K562 (cell line): ENCODE measurements around the gene THOP1. TPM values are rescaled to one million over a fixed set of nuclear protein-coding genes. Genes with fewer than 3 reads are reported as not detected.

ENCODE experiments used
- ARID2 ChIP-seq: fragments of 450-650 bp; IDR thresholded peaks from 2 replicates; pipeline ENCODE4 v1.6.1; 2017; ENCODE audit warnings: antibody characterized with exemption, mild to moderate bottlenecking
- CEBPG ChIP-seq, 3 experiments: fragments of 200-800 bp in 1 of 3; sonication (Bioruptor generic) in 1 of 3; sonication (generic) in 1 of 3; formaldehyde crosslinking in 1 of 3; IDR thresholded peaks in 2 of 3; conservative IDR thresholded peaks in 1 of 3; 2 replicates each; pipeline versions ENCODE4 v1.6.1 to v1.8.0; 2016 to 2022; ENCODE audit warnings: missing compliant biosample characterization in 2 of 3, missing genetic modification characterization in 2 of 3, mild to moderate bottlenecking in 1 of 3, missing genetic modification reagents in 1 of 3
- ETS2 ChIP-seq: IDR thresholded peaks from 2 replicates; pipeline ENCODE4 v1.6.1; 2016; ENCODE audit warnings: borderline replicate concordance, missing genetic modification characterization, mild to moderate bottlenecking, moderate library complexity, missing compliant biosample characterization; ENCODE audit not compliant: poor library complexity, severe bottlenecking
- RBM17 ChIP-seq: fragments of 200-400 bp; formaldehyde crosslinking; IDR thresholded peaks from 2 replicates; pipeline ENCODE4 v1.6.1; 2017; ENCODE audit warnings: low read depth, mild to moderate bottlenecking, low read length, borderline replicate concordance
- SRSF1 ChIP-seq: fragments of 200-400 bp; formaldehyde crosslinking; IDR thresholded peaks from 2 replicates; pipeline ENCODE4 v1.6.1; 2017; ENCODE audit warnings: mild to moderate bottlenecking, low read depth, low read length, moderate library complexity
- TAF1 ChIP-seq: IDR thresholded peaks from 2 replicates; pipeline ENCODE4 v1.6.1; 2011; ENCODE audit warnings: mild to moderate bottlenecking, low read length, moderate library complexity; ENCODE audit not compliant: insufficient read depth, control insufficient read depth, severe bottlenecking; ENCODE audit errors: extremely low read depth
- polyA plus RNA-seq, 8 experiments: library from polyadenylated mRNA; depleted of rRNA in 4 of 8; stranded (reverse) in 5 of 8; unstranded in 3 of 8; fragments of >200 nt; fragmentation: Nextera tagmentation in 2 of 8; fragmentation: Illumina TruSeq in 1 of 8; extraction: Ambion mirVana in 2 of 8; extraction: Trizol in 1 of 8; gene quantifications; 2 replicates each; pipeline versions ENCODE4 v1.2.1 to v1.2.3, GENCODE V29; 2011 to 2014; ENCODE audit warnings: inconsistent platforms in 1 of 8, missing spikeins in 1 of 8
- total RNA-seq, 7 experiments: library from RNA; depleted of rRNA in 6 of 7; stranded (reverse); fragments of >200 nt in 6 of 7; fragmentation: Illumina TruSeq in 2 of 7; extraction: Trizol in 2 of 7; gene quantifications; 2 replicates each; pipeline versions ENCODE4 v1.2.1 to v1.2.3, GENCODE V29; 2011 to 2021; ENCODE audit warnings: low replicate concordance in 1 of 7
- TF ChIP-seq, protein P1 (sequence below): fragments of 250-450 bp; sonication (Bioruptor Pico); IDR thresholded peaks from 2 replicates; pipeline ENCODE4 v1.8.0; 2021; ENCODE audit warnings: moderate library complexity, mild to moderate bottlenecking, inconsistent platforms
- TF ChIP-seq, protein P2 (sequence below): IDR thresholded peaks from 2 replicates; pipeline ENCODE4 v1.6.1; 2014; ENCODE audit warnings: antibody characterized with exemption
- TF ChIP-seq, protein P3 (sequence below): fragments of 250-450 bp; sonication (Bioruptor Pico); IDR thresholded peaks from 2 replicates; pipeline ENCODE4 v1.4.0; 2020; ENCODE audit warnings: mild to moderate bottlenecking, moderate library complexity
- TF ChIP-seq, protein P4 (sequence below): fragments of 450-650 bp; IDR thresholded peaks from 2 replicates; pipeline ENCODE4 v1.6.1; 2016; ENCODE audit warnings: low read depth

The THOP1 gene
- total and polyA plus RNA-seq, 9 of the 15 experiments (the other 6 are each of a cell fraction or from before 2014, with no cell fraction given) = 1.3 to 255 (median 96.1) TPM

DNA sequence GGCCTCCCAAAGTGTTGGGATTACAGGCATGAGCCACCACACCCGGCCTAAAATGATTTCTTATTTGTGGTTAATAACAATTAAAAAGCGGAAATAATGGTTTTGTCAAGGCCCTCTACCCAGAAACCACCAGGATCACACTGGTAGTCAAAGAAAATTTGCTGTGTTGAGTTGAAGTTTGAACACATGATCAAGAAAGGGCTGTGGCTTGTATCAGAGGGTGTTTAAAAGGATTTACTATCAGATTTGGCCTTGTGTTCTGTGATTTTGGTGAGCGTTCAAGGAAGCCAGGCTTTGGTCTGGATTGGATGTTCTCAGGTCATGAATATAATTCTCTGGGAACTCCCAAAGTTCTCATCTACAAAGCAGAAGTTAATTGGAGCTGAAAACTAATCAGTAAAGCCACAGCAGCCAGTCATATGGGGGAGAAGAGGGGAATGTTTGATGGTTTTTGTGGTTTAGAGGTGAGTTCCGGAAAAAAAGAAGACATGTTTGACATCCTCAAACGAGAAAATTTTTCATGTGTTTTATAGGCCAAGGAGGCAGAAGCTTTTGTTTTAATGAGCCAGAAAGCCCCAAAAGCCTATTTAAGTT, 71.3 kb downstream of the THOP1 start (continued):
- TF ChIP-seq ETS2 (tag) (no peak), RBM17 (no peak), SRSF1 (no peak), CEBPG (CRISPR knock-in tag; IDR thresholded peaks at IDR 0.05) (no peak), CEBPG (tag; conservative IDR thresholded peaks at IDR 0.05 in 1 of 2, IDR thresholded peaks at IDR 0.05 in 1 of 2) (no peak), TAF1 (no peak), ARID2 (no peak)
- TF ChIP-seq, protein P1, sequence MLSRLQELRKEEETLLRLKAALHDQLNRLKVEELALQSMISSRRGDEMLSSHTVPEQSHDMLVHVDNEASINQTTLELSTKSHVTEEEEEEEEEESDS = no peak
- TF ChIP-seq, protein P2, sequence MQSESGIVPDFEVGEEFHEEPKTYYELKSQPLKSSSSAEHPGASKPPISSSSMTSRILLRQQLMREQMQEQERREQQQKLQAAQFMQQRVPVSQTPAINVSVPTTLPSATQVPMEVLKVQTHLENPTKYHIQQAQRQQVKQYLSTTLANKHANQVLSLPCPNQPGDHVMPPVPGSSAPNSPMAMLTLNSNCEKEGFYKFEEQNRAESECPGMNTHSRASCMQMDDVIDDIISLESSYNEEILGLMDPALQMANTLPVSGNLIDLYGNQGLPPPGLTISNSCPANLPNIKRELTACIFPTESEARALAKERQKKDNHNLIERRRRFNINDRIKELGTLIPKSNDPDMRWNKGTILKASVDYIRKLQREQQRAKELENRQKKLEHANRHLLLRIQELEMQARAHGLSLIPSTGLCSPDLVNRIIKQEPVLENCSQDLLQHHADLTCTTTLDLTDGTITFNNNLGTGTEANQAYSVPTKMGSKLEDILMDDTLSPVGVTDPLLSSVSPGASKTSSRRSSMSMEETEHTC = no peak
- TF ChIP-seq, protein P3, sequence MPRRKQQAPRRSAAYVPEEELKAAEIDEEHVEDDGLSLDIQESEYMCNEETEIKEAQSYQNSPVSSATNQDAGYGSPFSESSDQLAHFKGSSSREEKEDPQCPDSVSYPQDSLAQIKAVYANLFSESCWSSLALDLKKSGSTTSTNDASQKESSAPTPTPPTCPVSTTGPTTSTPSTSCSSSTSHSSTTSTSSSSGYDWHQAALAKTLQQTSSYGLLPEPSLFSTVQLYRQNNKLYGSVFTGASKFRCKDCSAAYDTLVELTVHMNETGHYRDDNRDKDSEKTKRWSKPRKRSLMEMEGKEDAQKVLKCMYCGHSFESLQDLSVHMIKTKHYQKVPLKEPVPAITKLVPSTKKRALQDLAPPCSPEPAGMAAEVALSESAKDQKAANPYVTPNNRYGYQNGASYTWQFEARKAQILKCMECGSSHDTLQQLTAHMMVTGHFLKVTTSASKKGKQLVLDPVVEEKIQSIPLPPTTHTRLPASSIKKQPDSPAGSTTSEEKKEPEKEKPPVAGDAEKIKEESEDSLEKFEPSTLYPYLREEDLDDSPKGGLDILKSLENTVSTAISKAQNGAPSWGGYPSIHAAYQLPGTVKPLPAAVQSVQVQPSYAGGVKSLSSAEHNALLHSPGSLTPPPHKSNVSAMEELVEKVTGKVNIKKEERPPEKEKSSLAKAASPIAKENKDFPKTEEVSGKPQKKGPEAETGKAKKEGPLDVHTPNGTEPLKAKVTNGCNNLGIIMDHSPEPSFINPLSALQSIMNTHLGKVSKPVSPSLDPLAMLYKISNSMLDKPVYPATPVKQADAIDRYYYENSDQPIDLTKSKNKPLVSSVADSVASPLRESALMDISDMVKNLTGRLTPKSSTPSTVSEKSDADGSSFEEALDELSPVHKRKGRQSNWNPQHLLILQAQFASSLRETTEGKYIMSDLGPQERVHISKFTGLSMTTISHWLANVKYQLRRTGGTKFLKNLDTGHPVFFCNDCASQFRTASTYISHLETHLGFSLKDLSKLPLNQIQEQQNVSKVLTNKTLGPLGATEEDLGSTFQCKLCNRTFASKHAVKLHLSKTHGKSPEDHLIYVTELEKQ (CRISPR knock-in tag) = no peak
- TF ChIP-seq, protein P4, sequence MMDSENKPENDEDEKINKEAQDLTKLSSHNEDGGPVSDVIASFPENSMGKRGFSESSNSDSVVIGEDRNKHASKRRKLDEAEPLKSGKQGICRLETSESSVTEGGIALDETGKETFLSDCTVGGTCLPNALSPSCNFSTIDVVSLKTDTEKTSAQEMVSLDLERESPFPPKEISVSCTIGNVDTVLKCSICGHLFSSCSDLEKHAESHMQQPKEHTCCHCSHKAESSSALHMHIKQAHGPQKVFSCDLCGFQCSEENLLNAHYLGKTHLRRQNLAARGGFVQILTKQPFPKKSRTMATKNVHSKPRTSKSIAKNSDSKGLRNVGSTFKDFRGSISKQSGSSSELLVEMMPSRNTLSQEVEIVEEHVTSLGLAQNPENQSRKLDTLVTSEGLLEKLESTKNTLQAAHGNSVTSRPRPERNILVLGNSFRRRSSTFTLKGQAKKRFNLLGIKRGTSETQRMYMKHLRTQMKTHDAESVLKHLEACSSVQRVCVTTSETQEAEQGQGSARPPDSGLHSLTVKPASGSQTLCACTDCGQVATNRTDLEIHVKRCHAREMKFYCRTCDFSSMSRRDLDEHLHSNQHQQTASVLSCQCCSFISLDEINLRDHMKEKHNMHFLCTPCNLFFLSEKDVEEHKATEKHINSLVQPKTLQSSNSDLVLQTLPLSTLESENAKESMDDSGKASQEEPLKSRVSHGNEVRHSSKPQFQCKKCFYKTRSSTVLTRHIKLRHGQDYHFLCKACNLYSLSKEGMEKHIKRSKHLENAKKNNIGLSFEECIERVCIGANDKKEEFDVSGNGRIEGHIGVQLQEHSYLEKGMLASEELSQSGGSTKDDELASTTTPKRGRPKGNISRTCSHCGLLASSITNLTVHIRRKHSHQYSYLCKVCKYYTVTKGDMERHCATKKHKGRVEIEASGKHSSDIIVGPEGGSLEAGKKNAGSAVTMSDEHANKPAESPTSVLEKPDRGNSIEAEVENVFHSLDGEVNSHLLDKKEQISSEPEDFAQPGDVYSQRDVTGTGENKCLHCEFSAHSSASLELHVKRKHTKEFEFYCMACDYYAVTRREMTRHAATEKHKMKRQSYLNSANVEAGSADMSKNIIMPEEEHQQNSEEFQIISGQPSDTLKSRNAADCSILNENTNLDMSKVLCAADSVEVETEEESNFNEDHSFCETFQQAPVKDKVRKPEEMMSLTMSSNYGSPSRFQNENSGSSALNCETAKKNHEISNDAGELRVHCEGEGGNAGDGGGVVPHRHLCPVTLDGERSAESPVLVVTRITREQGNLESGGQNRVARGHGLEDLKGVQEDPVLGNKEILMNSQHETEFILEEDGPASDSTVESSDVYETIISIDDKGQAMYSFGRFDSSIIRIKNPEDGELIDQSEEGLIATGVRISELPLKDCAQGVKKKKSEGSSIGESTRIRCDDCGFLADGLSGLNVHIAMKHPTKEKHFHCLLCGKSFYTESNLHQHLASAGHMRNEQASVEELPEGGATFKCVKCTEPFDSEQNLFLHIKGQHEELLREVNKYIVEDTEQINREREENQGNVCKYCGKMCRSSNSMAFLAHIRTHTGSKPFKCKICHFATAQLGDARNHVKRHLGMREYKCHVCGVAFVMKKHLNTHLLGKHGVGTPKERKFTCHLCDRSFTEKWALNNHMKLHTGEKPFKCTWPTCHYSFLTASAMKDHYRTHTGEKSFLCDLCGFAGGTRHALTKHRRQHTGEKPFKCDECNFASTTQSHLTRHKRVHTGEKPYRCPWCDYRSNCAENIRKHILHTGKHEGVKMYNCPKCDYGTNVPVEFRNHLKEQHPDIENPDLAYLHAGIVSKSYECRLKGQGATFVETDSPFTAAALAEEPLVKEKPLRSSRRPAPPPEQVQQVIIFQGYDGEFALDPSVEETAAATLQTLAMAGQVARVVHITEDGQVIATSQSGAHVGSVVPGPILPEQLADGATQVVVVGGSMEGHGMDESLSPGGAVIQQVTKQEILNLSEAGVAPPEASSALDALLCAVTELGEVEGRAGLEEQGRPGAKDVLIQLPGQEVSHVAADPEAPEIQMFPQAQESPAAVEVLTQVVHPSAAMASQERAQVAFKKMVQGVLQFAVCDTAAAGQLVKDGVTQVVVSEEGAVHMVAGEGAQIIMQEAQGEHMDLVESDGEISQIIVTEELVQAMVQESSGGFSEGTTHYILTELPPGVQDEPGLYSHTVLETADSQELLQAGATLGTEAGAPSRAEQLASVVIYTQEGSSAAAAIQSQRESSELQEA = no peak
